ENCODE measurements around the gene SC5D.

The SC5D gene

DNA sequence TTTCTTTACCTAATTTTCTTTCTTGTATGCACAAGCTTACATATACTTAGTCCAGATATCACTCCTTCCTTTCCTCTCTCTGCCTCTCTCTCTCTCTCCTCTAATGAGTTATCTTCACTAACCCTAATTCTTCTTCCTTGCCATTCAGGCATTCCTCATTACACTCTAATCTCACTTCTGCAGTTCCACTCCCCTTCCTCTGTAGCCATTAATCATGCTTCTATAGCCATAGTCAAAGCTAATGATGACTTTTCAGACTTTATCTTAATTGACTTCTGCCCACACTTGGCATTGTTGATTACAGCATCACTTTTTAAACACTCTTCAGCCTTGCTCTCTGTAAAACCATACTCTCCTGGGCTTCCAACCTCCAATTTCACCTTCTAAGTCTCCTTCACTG is 35.3 kb upstream of the SC5D start:
- Histone ChIP-seq H3K79me2 (ENCODE audit: control insufficient read depth, insufficient read depth, low read length, unreplicated experiment) (no peaks in the 10 kb centered on the region), H3K4me1 (ENCODE audit: control insufficient read depth, insufficient read depth, low read length, unreplicated experiment) (no peaks in the 10 kb centered on the region), H3K36me3 (ENCODE audit: insufficient read depth, low read length) (no peaks in the 10 kb centered on the region), H3K27ac (ENCODE audit: low read depth, low read length) (no peak overlapping the region), H2AFZ (ENCODE audit: low read length, unreplicated experiment) (no peak overlapping the region), H3K27me3 (ENCODE audit: insufficient read depth, low read length) (peaks cover 65% of the 10 kb centered on the region), H3K4me3 (ENCODE audit: low read depth, low read length) (no peak overlapping the region)

DNA sequence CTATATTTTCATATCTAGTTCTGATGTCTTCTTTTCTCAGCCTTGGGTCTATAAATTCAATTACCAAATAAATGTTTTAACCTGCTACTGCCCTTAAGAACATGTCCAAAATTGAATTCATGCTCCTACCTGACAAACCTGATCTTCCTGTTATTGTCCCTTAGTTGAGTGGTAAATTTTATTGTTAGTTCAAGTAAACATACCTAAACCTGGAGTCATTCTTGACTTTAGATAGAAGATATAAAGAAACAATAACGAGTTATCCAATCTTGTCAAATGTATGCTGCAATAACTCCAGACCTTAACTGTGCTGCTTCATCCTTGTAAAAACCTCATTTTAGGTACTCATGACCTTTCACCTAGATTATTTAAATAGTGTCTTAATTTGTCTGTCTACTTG is 34.6 kb upstream of the SC5D start:
- H3K4me1 ChIP-seq (ENCODE audit: control insufficient read depth, insufficient read depth, low read length, unreplicated experiment), result no peaks in the 10 kb centered on the region
- H3K79me2 ChIP-seq (ENCODE audit: control insufficient read depth, insufficient read depth, low read length, unreplicated experiment), result no peaks in the 10 kb centered on the region
- H3K27me3 ChIP-seq (ENCODE audit: insufficient read depth, low read length), result peaks cover 67% of the 10 kb centered on the region
- H2AFZ ChIP-seq (ENCODE audit: low read length, unreplicated experiment), result no peak overlapping the region
- no peaks in the 10 kb centered on the region for H3K36me3 ChIP-seq (ENCODE audit: insufficient read depth, low read length)
- H3K4me3 ChIP-seq (ENCODE audit: low read depth, low read length), result no peak overlapping the region
- H3K27ac ChIP-seq (ENCODE audit: low read depth, low read length), result no peak overlapping the region

DNA sequence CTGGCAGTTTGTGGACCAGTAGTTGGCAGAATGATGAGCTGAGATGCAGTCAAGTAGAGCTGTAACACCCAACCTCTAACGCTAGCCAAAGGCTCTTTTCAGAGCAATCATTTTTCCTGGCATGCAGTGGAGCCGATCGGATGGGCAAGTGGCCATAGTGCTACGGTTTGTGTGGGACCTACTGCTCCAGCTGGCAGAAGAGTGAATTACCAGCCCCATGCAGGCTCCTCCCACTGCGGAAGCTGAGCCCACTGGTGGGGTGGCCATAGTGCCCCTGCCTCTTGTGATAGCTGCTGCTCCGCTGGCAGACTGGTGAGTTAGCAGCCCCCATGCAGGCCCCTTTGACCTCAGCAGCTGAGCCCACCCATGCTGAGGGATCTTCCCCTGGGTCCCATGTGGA is 27.0 kb upstream of the SC5D start:
- Histone ChIP-seq H3K79me2 (ENCODE audit: control insufficient read depth, insufficient read depth, low read length, unreplicated experiment) (no peaks in the 10 kb centered on the region), H3K27me3 (ENCODE audit: insufficient read depth, low read length) (peaks cover 93% of the 10 kb centered on the region), H3K4me1 (ENCODE audit: control insufficient read depth, insufficient read depth, low read length, unreplicated experiment) (no peaks in the 10 kb centered on the region), H3K27ac (ENCODE audit: low read depth, low read length) (no peak overlapping the region), H3K4me3 (ENCODE audit: low read depth, low read length) (no peak overlapping the region), H3K36me3 (ENCODE audit: insufficient read depth, low read length) (no peaks in the 10 kb centered on the region), H2AFZ (ENCODE audit: low read length, unreplicated experiment) (no peak overlapping the region)

DNA sequence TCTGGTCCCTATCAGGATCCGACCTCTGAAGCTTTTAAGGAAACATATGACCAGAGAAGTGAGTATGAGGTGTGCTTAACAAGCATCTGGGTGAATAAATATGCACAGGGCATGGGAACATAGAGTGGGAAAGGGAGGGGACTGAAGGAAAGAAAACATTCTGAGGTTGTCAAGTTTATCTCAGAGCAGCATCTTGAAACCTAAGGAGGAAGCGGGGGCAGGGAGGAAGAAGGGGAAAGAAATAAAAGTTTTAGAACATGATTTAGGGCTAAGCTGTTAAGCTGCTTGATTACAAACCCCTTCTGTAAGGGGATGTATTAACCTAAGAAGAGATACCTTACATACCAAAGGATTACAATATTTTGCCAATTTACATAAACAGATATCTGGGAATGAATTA is 24.0 kb upstream of the SC5D start:
- Histone ChIP-seq H3K4me1 (ENCODE audit: control insufficient read depth, insufficient read depth, low read length, unreplicated experiment) (no peaks in the 10 kb centered on the region), H3K79me2 (ENCODE audit: control insufficient read depth, insufficient read depth, low read length, unreplicated experiment) (no peaks in the 10 kb centered on the region), H3K36me3 (ENCODE audit: insufficient read depth, low read length) (no peaks in the 10 kb centered on the region), H3K4me3 (ENCODE audit: low read depth, low read length) (no peak overlapping the region), H3K27ac (ENCODE audit: low read depth, low read length) (no peak overlapping the region), H3K27me3 (ENCODE audit: insufficient read depth, low read length) (peaks cover 96% of the 10 kb centered on the region), H2AFZ (ENCODE audit: low read length, unreplicated experiment) (no peak overlapping the region)

DNA sequence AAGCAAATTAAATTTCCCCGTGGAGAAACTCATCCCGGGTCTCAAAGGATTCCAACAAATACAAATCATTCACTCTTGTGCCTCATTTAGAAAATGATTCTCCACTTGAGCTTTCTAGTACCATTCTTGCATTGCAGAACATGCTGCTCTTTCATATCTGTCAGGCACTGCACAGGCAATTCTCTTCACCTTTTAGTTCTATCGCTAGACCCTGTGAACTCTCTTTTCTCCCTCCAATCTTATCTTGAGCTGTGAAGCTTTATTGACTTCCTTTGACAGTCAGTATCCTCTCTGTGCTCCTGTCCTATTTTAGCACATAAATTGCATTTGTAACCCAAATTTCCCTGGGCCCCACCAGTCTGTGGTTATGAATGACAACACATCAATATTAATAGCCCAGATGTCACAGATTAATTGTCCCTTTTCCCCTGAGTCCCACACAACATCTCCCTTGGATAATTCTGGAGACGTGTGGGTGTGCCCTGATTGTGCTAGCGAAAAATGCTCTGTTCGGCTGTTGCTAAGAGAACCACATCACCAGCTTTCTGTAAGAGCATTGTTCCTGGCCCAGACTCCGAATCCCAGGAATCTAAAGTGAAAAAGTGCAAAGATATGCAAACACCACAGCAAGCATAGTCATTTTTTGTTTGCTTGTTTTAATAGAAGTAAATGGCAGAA is 22.4 kb upstream of the SC5D start:
- Histone ChIP-seq H3K27ac (ENCODE audit: low read depth, low read length) (no peak overlapping the region), H3K4me3 (ENCODE audit: low read depth, low read length) (no peak overlapping the region), H3K4me1 (ENCODE audit: control insufficient read depth, insufficient read depth, low read length, unreplicated experiment) (no peaks in the 10 kb centered on the region), H3K36me3 (ENCODE audit: insufficient read depth, low read length) (no peaks in the 10 kb centered on the region), H3K27me3 (ENCODE audit: insufficient read depth, low read length) (peaks cover 84% of the 10 kb centered on the region), H2AFZ (ENCODE audit: low read length, unreplicated experiment) (no peak overlapping the region), H3K79me2 (ENCODE audit: control insufficient read depth, insufficient read depth, low read length, unreplicated experiment) (no peaks in the 10 kb centered on the region)

DNA sequence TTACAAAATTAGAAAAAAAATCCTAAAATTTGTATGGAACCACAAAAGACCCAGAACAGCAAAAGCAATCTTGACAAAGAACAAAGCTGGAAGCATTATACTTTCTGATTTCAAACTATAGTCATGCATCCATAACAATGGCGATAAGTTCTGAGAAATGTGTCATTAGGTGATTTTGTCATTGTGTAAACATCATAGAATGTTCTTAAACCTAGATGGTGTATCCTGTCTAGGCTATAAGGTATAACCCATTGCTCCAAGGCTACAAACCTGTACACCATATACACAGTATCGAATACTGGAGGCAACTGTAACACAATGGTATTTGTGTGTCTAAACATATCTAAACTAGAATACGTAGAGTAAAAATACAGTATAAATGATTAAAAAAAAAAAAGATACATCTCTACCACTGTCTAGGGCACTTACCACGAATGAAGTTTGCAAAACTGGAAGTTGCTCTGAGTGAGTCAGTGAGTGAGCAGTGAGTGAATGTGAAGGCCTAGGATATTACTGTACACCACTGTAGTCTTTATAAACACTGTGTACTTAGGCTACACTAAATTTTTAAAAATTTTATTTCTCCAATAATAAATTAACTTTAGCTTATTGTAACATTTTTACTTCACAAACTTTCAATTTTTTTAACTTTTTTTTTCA is 18.1 kb upstream of the SC5D start:
- no peaks in the 10 kb centered on the region for H3K36me3 ChIP-seq (ENCODE audit: insufficient read depth, low read length)
- no peak overlapping the region for H3K4me3 ChIP-seq (ENCODE audit: low read depth, low read length)
- H3K27ac ChIP-seq (ENCODE audit: low read depth, low read length), result no peak overlapping the region
- H2AFZ ChIP-seq (ENCODE audit: low read length, unreplicated experiment), result no peak overlapping the region
- no peaks in the 10 kb centered on the region for H3K4me1 ChIP-seq (ENCODE audit: control insufficient read depth, insufficient read depth, low read length, unreplicated experiment)
- H3K79me2 ChIP-seq (ENCODE audit: control insufficient read depth, insufficient read depth, low read length, unreplicated experiment), result no peaks in the 10 kb centered on the region
- peaks cover 60% of the 10 kb centered on the region for H3K27me3 ChIP-seq (ENCODE audit: insufficient read depth, low read length)

DNA sequence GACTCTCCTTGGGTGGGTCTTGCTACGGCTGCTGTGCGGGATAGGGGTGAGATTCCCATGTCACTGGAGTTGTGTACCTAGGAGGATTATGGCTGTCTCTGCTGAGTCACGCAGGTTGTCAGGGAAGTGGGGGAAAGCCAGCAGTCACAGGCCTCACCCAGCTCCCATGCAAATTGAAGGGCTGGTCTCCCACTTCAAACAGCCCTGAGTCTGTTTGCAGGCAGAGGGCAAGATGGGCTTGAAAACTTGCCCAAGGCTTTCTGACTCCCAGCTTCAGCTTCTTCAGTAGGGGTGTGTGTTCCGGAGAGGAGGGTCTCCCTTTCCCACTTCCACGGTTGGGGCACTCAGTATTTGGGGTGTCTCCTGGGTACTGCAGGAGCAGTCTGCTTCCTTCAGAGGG is 10.9 kb upstream of the SC5D start:
- Histone ChIP-seq H3K4me1 (ENCODE audit: control insufficient read depth, insufficient read depth, low read length, unreplicated experiment) (no peaks in the 10 kb centered on the region), H3K36me3 (ENCODE audit: insufficient read depth, low read length) (no peaks in the 10 kb centered on the region), H3K27me3 (ENCODE audit: insufficient read depth, low read length) (peaks cover 72% of the 10 kb centered on the region), H3K27ac (ENCODE audit: low read depth, low read length) (no peak overlapping the region), H2AFZ (ENCODE audit: low read length, unreplicated experiment) (no peak overlapping the region), H3K4me3 (ENCODE audit: low read depth, low read length) (no peak overlapping the region), H3K79me2 (ENCODE audit: control insufficient read depth, insufficient read depth, low read length, unreplicated experiment) (no peaks in the 10 kb centered on the region)

DNA sequence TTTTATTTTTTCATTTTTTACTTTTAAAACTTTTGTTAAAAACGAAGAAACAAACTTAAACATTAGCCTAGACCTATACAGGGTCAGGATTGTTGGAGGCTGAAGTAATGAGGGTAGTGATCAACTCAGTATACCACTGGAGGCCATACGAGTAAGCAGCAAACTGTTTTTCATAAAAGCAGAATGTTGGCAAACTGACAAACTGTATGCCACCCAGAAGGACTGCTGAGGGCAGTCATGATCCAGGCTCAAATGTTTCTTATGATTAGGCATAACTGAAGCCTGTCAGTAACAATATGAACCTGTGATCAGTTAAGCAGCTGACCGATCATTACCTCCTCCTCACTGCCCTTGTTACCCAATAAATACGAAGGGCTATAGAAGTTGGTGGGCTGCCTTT is 10.2 kb upstream of the SC5D start:
- Histone ChIP-seq H3K36me3 (ENCODE audit: insufficient read depth, low read length) (no peaks in the 10 kb centered on the region), H2AFZ (ENCODE audit: low read length, unreplicated experiment) (no peak overlapping the region), H3K4me1 (ENCODE audit: control insufficient read depth, insufficient read depth, low read length, unreplicated experiment) (no peaks in the 10 kb centered on the region), H3K27me3 (ENCODE audit: insufficient read depth, low read length) (peaks cover 74% of the 10 kb centered on the region), H3K4me3 (ENCODE audit: low read depth, low read length) (no peak overlapping the region), H3K79me2 (ENCODE audit: control insufficient read depth, insufficient read depth, low read length, unreplicated experiment) (no peaks in the 10 kb centered on the region), H3K27ac (ENCODE audit: low read depth, low read length) (no peak overlapping the region)

DNA sequence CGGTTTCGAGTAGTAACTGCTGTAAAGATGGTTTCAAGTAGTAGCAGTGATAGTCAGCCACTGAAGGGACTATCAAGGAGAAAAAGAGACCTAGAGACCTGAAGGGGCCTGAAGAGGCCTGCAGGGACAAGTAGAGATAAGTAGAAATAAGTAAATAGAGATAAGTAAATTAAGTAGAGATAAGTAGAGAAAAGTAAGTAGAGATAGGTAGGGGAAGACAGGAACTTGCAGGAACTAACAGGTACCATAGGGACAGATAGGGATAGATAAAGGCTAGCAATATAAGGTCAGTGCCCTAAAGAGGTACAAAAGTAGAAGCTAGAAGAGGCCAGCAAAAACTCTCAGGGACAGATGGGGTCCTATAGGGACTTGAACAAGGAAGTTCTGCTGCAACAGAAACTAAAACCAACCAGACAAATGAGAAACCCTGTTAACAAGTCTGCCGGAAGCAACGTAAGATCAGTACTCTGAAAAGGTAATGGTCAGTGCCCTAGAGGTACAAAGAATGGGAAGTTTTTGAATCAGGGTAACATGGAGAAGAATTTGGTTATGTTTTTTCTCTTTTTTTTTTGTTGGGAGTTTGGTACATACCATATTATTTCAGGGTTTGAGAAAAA is 9.6 kb upstream of the SC5D start:
- Histone ChIP-seq H3K79me2 (ENCODE audit: control insufficient read depth, insufficient read depth, low read length, unreplicated experiment) (no peaks in the 10 kb centered on the region), H2AFZ (ENCODE audit: low read length, unreplicated experiment) (no peak overlapping the region), H3K27ac (ENCODE audit: low read depth, low read length) (no peak overlapping the region), H3K36me3 (ENCODE audit: insufficient read depth, low read length) (no peaks in the 10 kb centered on the region), H3K4me1 (ENCODE audit: control insufficient read depth, insufficient read depth, low read length, unreplicated experiment) (no peaks in the 10 kb centered on the region), H3K4me3 (ENCODE audit: low read depth, low read length) (no peak overlapping the region), H3K27me3 (ENCODE audit: insufficient read depth, low read length) (peaks cover 76% of the 10 kb centered on the region)

DNA sequence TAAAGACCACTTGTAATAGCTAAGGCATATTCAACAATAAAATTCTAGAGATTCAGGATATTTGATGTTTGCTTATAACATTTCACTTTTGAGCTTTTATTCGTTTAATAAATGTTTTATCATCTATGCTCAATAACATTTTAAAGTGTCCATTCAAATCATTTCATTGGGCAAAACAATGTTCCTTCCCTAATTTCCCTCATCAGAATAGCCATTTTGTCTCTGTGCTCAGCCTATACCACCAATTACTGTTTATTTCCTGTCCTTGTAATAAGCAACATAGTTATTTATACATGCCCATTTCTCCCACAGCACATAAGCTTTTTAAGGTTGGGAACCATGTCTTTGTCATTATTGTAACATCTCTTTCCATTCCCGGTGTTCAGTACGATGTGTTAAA is 1.3 kb upstream of the SC5D start:
- no peak overlapping the region for H2AFZ ChIP-seq (ENCODE audit: low read length, unreplicated experiment)
- H3K4me3 ChIP-seq (ENCODE audit: low read depth, low read length), result no peak overlapping the region
- peaks cover 7% of the 10 kb centered on the region for H3K4me1 ChIP-seq (ENCODE audit: control insufficient read depth, insufficient read depth, low read length, unreplicated experiment)
- H3K36me3 ChIP-seq (ENCODE audit: insufficient read depth, low read length), result no peaks in the 10 kb centered on the region
- H3K27me3 ChIP-seq (ENCODE audit: insufficient read depth, low read length), result peaks cover 46% of the 10 kb centered on the region
- H3K27ac ChIP-seq (ENCODE audit: low read depth, low read length), result no peak overlapping the region
- H3K79me2 ChIP-seq (ENCODE audit: control insufficient read depth, insufficient read depth, low read length, unreplicated experiment), result peaks cover 22% of the 10 kb centered on the region
